ENCODE data around the gene MRPL54.

MRPL54 gene

DNA sequence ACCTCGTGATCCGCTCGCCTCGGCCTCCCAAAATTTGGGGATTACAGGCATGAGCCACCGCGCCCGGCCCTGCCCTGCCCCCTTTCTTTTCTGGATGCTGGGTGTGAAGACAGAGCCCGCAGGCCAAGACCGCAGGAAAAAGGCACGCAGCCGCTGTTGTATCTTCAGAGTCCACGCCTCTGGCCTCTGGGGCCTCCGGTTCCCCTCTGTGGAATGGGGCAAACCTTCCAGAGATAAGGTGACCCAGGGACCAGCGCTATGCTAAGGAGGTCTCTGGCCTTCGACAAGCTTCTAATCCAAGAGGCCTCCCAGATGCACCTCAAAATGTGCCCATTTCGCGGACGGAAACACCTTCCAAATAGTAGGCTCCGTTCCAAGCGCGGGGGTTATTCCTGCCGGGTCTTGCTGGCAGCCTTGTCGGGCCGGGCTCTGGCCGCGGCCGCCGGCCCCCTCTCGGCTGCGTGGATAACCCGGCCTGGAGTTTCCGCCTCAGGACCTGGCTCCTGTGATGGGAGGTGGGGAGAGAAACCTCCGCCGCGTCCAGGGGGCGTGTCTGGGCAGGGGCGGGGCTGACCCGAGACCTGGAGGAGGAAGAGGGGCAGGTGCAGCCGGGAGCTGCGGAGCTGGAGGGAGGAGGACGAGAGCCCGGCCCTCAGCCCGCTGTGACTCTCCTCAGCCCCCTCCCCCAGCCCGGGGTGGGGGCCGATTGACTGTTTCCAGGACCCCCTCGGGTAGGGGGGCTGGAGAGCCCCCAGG is 41.2 kb upstream of the MRPL54 start:
- no peaks in the 10 kb centered on the region for H3K36me3 ChIP-seq (ENCODE audit: control insufficient read depth in 1 of 2, insufficient read depth in 2 of 2, low read length in 2 of 2)
- no peak overlapping the region for H3K23ac ChIP-seq (ENCODE audit: low read length)
- H3K4me3 ChIP-seq (ENCODE audit: low read depth, low read length): peak overlapping the region; percentile 60
- DNase-seq: peak; percentile 95 to 98
- H3K4me2 ChIP-seq (ENCODE audit: low read length): peak overlapping the region; percentile 85
- no peak overlapping the region for H3K9ac ChIP-seq (ENCODE audit: low read length)
- H3K27ac ChIP-seq (ENCODE audit: low read depth, low read length): no peak overlapping the region
- no peaks in the 10 kb centered on the region for H3K27me3 ChIP-seq (ENCODE audit: insufficient read depth, low read length)
- peak overlapping the region; percentile 22 for H4K12ac ChIP-seq (ENCODE audit: low read depth, low read length)
- H3K14ac ChIP-seq (ENCODE audit: low read length): no peak overlapping the region
- no peak overlapping the region for H4K8ac ChIP-seq (ENCODE audit: low read depth, low read length)
- H4K91ac ChIP-seq (ENCODE audit: low read depth, low read length): peak overlapping the region; percentile 31
- no peak overlapping the region for H3K18ac ChIP-seq (ENCODE audit: low read length)
- H2BK5ac ChIP-seq (ENCODE audit: low read depth, low read length, poor library complexity): no peak overlapping the region
- H3K79me2 ChIP-seq (ENCODE audit: control insufficient read depth, insufficient read depth, low read length, poor library complexity): no peaks in the 10 kb centered on the region
- H3K4me1 ChIP-seq (ENCODE audit: control insufficient read depth in 1 of 2, insufficient read depth in 2 of 2, low read length in 2 of 2): peaks cover 8 to 20% of the 10 kb centered on the region in 2 experiments
- H3K79me1 ChIP-seq (ENCODE audit: low read length): peaks cover 4% of the 10 kb centered on the region
- WGBS (ENCODE audit: extremely low coverage, insufficient coverage, insufficient read length): no CpG with 5 or more reads among the region's 46 CpGs
- peak overlapping the region; percentile 68 for H2BK120ac ChIP-seq (ENCODE audit: insufficient read depth, low read length, poor library complexity)
- peak overlapping the region; percentile 51 for H2BK12ac ChIP-seq (ENCODE audit: low read length)
- H3K9me3 ChIP-seq (ENCODE audit: insufficient read depth, low read depth, low read length): no peaks in the 10 kb centered on the region
- H2AK5ac ChIP-seq (ENCODE audit: low read length): no peak overlapping the region
- peak overlapping the region; percentile 33 for H2AFZ ChIP-seq (ENCODE audit: insufficient read depth, low read length, poor library complexity)
- H3K4ac ChIP-seq (ENCODE audit: low read depth, low read length): no peak overlapping the region

DNA sequence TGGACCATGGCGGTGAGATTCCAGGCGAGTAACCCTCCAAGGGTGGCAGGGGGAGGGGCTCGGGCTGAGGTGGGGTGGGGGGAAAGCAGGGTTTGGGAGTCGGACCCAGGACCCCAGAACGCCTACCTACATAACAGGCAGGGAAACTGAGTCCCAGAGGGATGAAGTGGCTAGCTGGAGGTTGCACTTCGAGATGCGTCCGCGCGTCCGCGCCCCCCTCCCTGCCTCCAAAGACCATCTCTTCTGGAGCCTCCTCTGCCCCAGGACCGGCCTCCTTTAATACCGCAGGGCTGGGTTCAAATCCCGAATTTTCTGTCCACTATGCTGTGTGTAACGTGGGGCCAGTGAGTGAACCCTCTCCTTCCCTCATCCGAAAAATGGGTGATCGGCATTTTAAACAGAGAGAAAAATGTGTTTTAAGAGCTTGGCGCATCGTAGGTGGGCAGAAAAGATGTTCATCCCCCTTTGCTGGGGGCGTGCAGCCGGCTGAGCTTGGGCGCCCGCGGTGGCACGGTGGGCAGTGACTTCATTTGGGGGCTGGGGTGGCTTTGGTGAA is 40.5 kb upstream of the MRPL54 start:
- H3K4me1 ChIP-seq (ENCODE audit: control insufficient read depth in 1 of 2, insufficient read depth in 2 of 2, low read length in 2 of 2): peaks cover 8 to 20% of the 10 kb centered on the region in 2 experiments

DNA sequence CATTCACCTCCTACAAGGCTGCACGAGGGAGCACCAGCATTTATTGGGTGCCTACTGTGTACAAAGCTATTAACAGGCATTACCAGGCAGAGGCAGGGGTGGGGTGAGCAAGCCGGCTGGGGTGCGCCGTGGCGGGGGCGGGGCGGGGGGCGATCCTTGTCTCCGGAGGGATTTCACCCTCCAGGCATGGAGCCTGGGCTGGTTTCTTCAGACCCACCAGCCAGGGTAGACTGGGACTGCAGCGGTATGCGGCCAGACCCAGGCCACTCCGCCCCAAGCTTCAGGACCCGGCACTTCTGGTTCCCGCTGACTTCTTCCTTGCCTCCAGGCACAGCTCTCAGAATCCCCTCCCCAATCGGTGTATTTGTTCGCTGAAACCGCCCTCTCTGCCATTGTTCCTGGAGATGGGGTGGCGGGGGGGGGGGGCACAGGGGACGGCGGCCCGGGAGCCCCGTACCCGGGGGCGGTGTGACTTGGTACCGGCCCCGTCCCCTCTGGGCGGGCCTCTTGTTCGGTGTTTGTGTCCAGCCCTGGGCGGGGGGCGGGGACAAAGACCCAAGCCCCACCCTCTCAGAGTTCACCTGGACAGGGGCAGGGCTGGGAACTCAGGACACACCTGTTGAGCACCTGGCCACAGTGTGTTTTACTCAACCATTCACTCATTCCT is 39.9 kb upstream of the MRPL54 start:
- Histone ChIP-seq H3K79me2 (ENCODE audit: control insufficient read depth, insufficient read depth, low read length, poor library complexity) (no peaks in the 10 kb centered on the region), H2BK120ac (ENCODE audit: insufficient read depth, low read length, poor library complexity) (no peak overlapping the region), H3K9me3 (ENCODE audit: insufficient read depth, low read depth, low read length) (no peaks in the 10 kb centered on the region), H3K14ac (ENCODE audit: low read length) (peak overlapping the region; percentile 3), H3K4me2 (ENCODE audit: low read length) (peak overlapping the region; percentile 85), H2BK12ac (ENCODE audit: low read length) (no peak overlapping the region), H3K79me1 (ENCODE audit: low read length) (peaks cover 4% of the 10 kb centered on the region), H2AK5ac (ENCODE audit: low read length) (no peak overlapping the region), H3K36me3 (ENCODE audit: control insufficient read depth in 1 of 2, insufficient read depth in 2 of 2, low read length in 2 of 2) (no peaks in the 10 kb centered on the region), H3K27me3 (ENCODE audit: insufficient read depth, low read length) (no peaks in the 10 kb centered on the region), H3K4me1 (ENCODE audit: control insufficient read depth in 1 of 2, insufficient read depth in 2 of 2, low read length in 2 of 2) (peaks cover 8 to 20% of the 10 kb centered on the region in 2 experiments), H4K91ac (ENCODE audit: low read depth, low read length) (no peak overlapping the region), H4K12ac (ENCODE audit: low read depth, low read length) (no peak overlapping the region), H3K4ac (ENCODE audit: low read depth, low read length) (no peak overlapping the region), H2AFZ (ENCODE audit: insufficient read depth, low read length, poor library complexity) (no peak overlapping the region), H4K8ac (ENCODE audit: low read depth, low read length) (no peak overlapping the region), H3K4me3 (ENCODE audit: low read depth, low read length) (peak overlapping the region; percentile 60), H3K18ac (ENCODE audit: low read length) (no peak overlapping the region), H2BK5ac (ENCODE audit: low read depth, low read length, poor library complexity) (no peak overlapping the region), H3K27ac (ENCODE audit: low read depth, low read length) (peak overlapping the region; percentile 43), H3K23ac (ENCODE audit: low read length) (no peak overlapping the region), H3K9ac (ENCODE audit: low read length) (peak overlapping the region; percentile 45)
- DNase-seq: peak; percentile 56 to 65
- WGBS (ENCODE audit: extremely low coverage, insufficient coverage, insufficient read length): no CpG with 5 or more reads among the region's 30 CpGs

More for the DNA sequence above, 40.5 kb upstream of the MRPL54 start:
- Histone ChIP-seq H3K4ac (ENCODE audit: low read depth, low read length) (no peak overlapping the region), H2BK5ac (ENCODE audit: low read depth, low read length, poor library complexity) (no peak overlapping the region), H3K4me2 (ENCODE audit: low read length) (peak overlapping the region; percentile 85), H3K27me3 (ENCODE audit: insufficient read depth, low read length) (no peaks in the 10 kb centered on the region), H2AK5ac (ENCODE audit: low read length) (no peak overlapping the region), H3K36me3 (ENCODE audit: control insufficient read depth in 1 of 2, insufficient read depth in 2 of 2, low read length in 2 of 2) (no peaks in the 10 kb centered on the region), H3K4me3 (ENCODE audit: low read depth, low read length) (peak overlapping the region; percentile 60), H4K91ac (ENCODE audit: low read depth, low read length) (no peak overlapping the region), H4K8ac (ENCODE audit: low read depth, low read length) (peak overlapping the region; percentile 3), H2BK120ac (ENCODE audit: insufficient read depth, low read length, poor library complexity) (no peak overlapping the region), H3K79me1 (ENCODE audit: low read length) (peaks cover 4% of the 10 kb centered on the region), H3K14ac (ENCODE audit: low read length) (peak overlapping the region; percentile 3), H3K18ac (ENCODE audit: low read length) (no peak overlapping the region), H4K12ac (ENCODE audit: low read depth, low read length) (no peak overlapping the region), H2AFZ (ENCODE audit: insufficient read depth, low read length, poor library complexity) (peak overlapping the region; percentile 33), H3K27ac (ENCODE audit: low read depth, low read length) (peak overlapping the region; percentile 43), H2BK12ac (ENCODE audit: low read length) (peak overlapping the region; percentile 5), H3K9me3 (ENCODE audit: insufficient read depth, low read depth, low read length) (no peaks in the 10 kb centered on the region), H3K23ac (ENCODE audit: low read length) (no peak overlapping the region), H3K79me2 (ENCODE audit: control insufficient read depth, insufficient read depth, low read length, poor library complexity) (no peaks in the 10 kb centered on the region), H3K9ac (ENCODE audit: low read length) (peak overlapping the region; percentile 45)
- WGBS (ENCODE audit: extremely low coverage, insufficient coverage, insufficient read length): no CpG with 5 or more reads among the region's 26 CpGs
- peak in 1 of 2 donors; percentile 9 for DNase-seq

DNA sequence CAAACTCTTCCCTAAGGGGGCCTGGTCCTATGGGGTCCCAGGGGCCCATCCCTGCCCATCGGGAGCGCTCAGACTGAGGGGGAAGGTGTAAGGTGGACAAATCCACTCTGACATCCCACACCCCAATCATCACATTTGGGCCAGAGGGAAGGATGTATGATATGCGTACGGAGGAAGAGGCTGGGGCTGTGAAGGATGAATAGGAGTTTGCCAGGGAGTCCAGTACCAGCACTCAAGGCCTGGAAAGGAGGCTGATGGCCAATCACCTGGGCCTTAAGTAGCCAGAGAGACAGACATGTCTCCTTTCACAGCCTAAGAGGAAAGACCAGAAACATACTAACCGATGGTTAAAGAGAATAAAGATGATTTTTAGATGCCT is 39.4 kb upstream of the MRPL54 start:
- WGBS (ENCODE audit: extremely low coverage, insufficient coverage, insufficient read length): no CpG with 5 or more reads among the region's 5 CpGs
- H4K12ac ChIP-seq (ENCODE audit: low read depth, low read length): no peak overlapping the region
- no peak overlapping the region for H3K4ac ChIP-seq (ENCODE audit: low read depth, low read length)
- H4K91ac ChIP-seq (ENCODE audit: low read depth, low read length): no peak overlapping the region
- peaks cover 4% of the 10 kb centered on the region for H3K79me1 ChIP-seq (ENCODE audit: low read length)
- peak overlapping the region; percentile 7 for H3K27ac ChIP-seq (ENCODE audit: low read depth, low read length)
- H2BK5ac ChIP-seq (ENCODE audit: low read depth, low read length, poor library complexity): no peak overlapping the region
- no peak overlapping the region for H3K23ac ChIP-seq (ENCODE audit: low read length)
- no peak overlapping the region for H2BK120ac ChIP-seq (ENCODE audit: insufficient read depth, low read length, poor library complexity)
- H3K27me3 ChIP-seq (ENCODE audit: insufficient read depth, low read length): no peaks in the 10 kb centered on the region
- no peak overlapping the region for H2AFZ ChIP-seq (ENCODE audit: insufficient read depth, low read length, poor library complexity)
- DNase-seq: no peak
- peaks cover 8 to 20% of the 10 kb centered on the region in 2 experiments for H3K4me1 ChIP-seq (ENCODE audit: control insufficient read depth in 1 of 2, insufficient read depth in 2 of 2, low read length in 2 of 2)
- H3K14ac ChIP-seq (ENCODE audit: low read length): no peak overlapping the region
- no peaks in the 10 kb centered on the region for H3K36me3 ChIP-seq (ENCODE audit: control insufficient read depth in 1 of 2, insufficient read depth in 2 of 2, low read length in 2 of 2)
- no peak overlapping the region for H3K4me3 ChIP-seq (ENCODE audit: low read depth, low read length)
- H3K18ac ChIP-seq (ENCODE audit: low read length): no peak overlapping the region
- no peak overlapping the region for H2BK12ac ChIP-seq (ENCODE audit: low read length)
- no peaks in the 10 kb centered on the region for H3K9me3 ChIP-seq (ENCODE audit: insufficient read depth, low read depth, low read length)
- peak overlapping the region; percentile 15 for H3K4me2 ChIP-seq (ENCODE audit: low read length)
- no peak overlapping the region for H4K8ac ChIP-seq (ENCODE audit: low read depth, low read length)
- no peak overlapping the region for H2AK5ac ChIP-seq (ENCODE audit: low read length)
- no peak overlapping the region for H3K9ac ChIP-seq (ENCODE audit: low read length)
- no peaks in the 10 kb centered on the region for H3K79me2 ChIP-seq (ENCODE audit: control insufficient read depth, insufficient read depth, low read length, poor library complexity)
